Sigmoid colon (tissue), 7 donors: ENCODE measurements around the gene CERS6. TPM values are rescaled to one million over a fixed set of nuclear protein-coding genes. Genes with fewer than 3 reads are reported as not detected.

ENCODE experiments used
- DNase-seq: peaks from one replicate; pipeline ENCODE4 v3.0.0-alpha.2; 2019
- H3K27ac ChIP-seq, 4 donors: fragments of 200-600 bp; sonication (generic); one replicate each; pipeline ENCODE4 v1.5.1; 2016 to 2019; ENCODE audit warnings: mild to moderate bottlenecking in 1 of 4
- H3K27me3 ChIP-seq, 3 donors: fragments of 200-600 bp; sonication (generic); one replicate each; pipeline ENCODE4 v1.5.1; 2019; ENCODE audit warnings: mild to moderate bottlenecking in 1 of 3
- H3K36me3 ChIP-seq, 4 donors: fragments of 200-600 bp; sonication (generic); one replicate each; pipeline ENCODE4 v1.5.1; 2016 to 2019
- H3K4me1 ChIP-seq, 4 donors: fragments of 200-600 bp; sonication (generic); one replicate each; pipeline ENCODE4 v1.5.1; 2017 to 2019
- H3K4me3 ChIP-seq, 4 donors: fragments of 200-600 bp; sonication (generic); one replicate each; pipeline ENCODE4 v1.5.1; 2017 to 2019; ENCODE audit warnings: mild to moderate bottlenecking in 2 of 4, moderate library complexity in 1 of 4
- H3K9me3 ChIP-seq, 4 donors: fragments of 200-600 bp in 3 of 4; sonication (generic) in 3 of 4; one replicate each; pipeline versions ENCODE4 v1.5.1 to v1.6.1; 2013 to 2019
- EP300 ChIP-seq, 4 donors: sonication (generic); formaldehyde crosslinking; IDR thresholded peaks; one replicate each; pipeline ENCODE4 v1.6.1; 2017; ENCODE audit warnings: antibody characterized with exemption in 4 of 4
- POLR2A ChIP-seq, 2 donors: fragments of 450-650 bp; IDR thresholded peaks; one replicate each; pipeline ENCODE4 v1.6.1; 2016; ENCODE audit warnings: antibody characterized with exemption in 2 of 2, mild to moderate bottlenecking in 2 of 2, moderate library complexity in 2 of 2
- POLR2AphosphoS5 ChIP-seq, 4 donors: sonication (generic); formaldehyde crosslinking; IDR thresholded peaks; one replicate each; pipeline ENCODE4 v1.6.1; 2017; ENCODE audit warnings: antibody characterized with exemption in 4 of 4
- WGBS, 2 donors: extraction: QIAGEN DNeasy Blood & Tissue Kit; methylation state at CpG; one replicate each; pipeline ENCODE4 v1.1.7; 2013; 5-methylcytosine and 5-hydroxymethylcytosine counted together
- intact Hi-C: fragments of 100-400 bp; cut with DNase I; formaldehyde crosslinking; loops from one replicate; pipeline ENCODE4 v1.15.1; 2023
- polyA plus RNA-seq, 3 donors: library from polyadenylated mRNA; stranded (reverse); fragments of 200-250 nt; gene quantifications; one replicate each; pipeline ENCODE4 v1.2.3, GENCODE V29; 2013
- total RNA-seq, 4 donors: library from RNA; depleted of rRNA; stranded (reverse); fragments of >200 nt; gene quantifications; one replicate each; pipeline ENCODE4 v1.1.0, GENCODE V29; 2016
- TF ChIP-seq, protein P1 (sequence below), 4 experiments: fragments of 450-650 bp in 3 of 4; fragments of 200-600 bp in 1 of 4; IDR thresholded peaks; one replicate each; pipeline ENCODE4 v1.5.1; 2016 to 2019; ENCODE audit warnings: antibody characterized with exemption in 4 of 4, mild to moderate bottlenecking in 3 of 4, moderate library complexity in 2 of 4
- donor health status: healthy with polysubstance abuse.
- donor health status: Bipolar disorder and iron deficiency.
- donor health status: healthy.

The CERS6 gene
- total and polyA plus RNA-seq, 7 donors = 4.4 to 21.0 (median 11.2) TPM

DNA sequence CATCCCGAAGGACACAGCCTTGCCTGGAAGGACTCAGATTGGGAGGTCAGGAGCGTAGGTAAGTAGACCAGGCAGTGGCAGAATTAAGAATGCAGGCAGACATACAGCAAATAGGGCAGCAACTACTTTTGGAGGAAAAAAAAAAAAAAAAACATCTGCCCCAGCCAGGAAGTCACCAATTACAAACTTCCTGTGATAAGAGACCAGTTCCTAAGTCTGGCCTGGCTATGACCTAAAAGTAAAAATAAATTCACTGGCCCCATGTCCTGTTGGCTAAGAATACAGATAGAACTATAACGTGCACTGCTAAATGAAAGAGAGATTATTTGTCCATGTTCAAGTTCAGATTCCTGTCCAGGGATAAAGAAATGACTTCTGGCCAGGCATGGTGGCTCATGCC, 301.2 kb downstream of the CERS6 start:
- Histone ChIP-seq H3K27me3 (no peaks in the 10 kb centered on the region), H3K4me3 (no peak overlapping the region), H3K36me3 (no peaks in the 10 kb centered on the region), H3K4me1 (no peaks in the 10 kb centered on the region), H3K9me3 (no peaks in the 10 kb centered on the region), H3K27ac (no peak overlapping the region)
- DNase-seq = no peak
- 63 to 65% methylated on average over 3 of the region's 3 CpGs for WGBS, 2 donors
- intact Hi-C loops = no loop called here
- no peak for TF ChIP-seq POLR2A (IDR thresholded peaks at IDR 0.05)
- TF ChIP-seq, protein P1, sequence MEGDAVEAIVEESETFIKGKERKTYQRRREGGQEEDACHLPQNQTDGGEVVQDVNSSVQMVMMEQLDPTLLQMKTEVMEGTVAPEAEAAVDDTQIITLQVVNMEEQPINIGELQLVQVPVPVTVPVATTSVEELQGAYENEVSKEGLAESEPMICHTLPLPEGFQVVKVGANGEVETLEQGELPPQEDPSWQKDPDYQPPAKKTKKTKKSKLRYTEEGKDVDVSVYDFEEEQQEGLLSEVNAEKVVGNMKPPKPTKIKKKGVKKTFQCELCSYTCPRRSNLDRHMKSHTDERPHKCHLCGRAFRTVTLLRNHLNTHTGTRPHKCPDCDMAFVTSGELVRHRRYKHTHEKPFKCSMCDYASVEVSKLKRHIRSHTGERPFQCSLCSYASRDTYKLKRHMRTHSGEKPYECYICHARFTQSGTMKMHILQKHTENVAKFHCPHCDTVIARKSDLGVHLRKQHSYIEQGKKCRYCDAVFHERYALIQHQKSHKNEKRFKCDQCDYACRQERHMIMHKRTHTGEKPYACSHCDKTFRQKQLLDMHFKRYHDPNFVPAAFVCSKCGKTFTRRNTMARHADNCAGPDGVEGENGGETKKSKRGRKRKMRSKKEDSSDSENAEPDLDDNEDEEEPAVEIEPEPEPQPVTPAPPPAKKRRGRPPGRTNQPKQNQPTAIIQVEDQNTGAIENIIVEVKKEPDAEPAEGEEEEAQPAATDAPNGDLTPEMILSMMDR (IDR thresholded peaks at IDR 0.05) = no peak
- TF ChIP-seq POLR2AphosphoS5 (IDR thresholded peaks at IDR 0.05) = no peak
- no peak for TF ChIP-seq EP300 (IDR thresholded peaks at IDR 0.05)

DNA sequence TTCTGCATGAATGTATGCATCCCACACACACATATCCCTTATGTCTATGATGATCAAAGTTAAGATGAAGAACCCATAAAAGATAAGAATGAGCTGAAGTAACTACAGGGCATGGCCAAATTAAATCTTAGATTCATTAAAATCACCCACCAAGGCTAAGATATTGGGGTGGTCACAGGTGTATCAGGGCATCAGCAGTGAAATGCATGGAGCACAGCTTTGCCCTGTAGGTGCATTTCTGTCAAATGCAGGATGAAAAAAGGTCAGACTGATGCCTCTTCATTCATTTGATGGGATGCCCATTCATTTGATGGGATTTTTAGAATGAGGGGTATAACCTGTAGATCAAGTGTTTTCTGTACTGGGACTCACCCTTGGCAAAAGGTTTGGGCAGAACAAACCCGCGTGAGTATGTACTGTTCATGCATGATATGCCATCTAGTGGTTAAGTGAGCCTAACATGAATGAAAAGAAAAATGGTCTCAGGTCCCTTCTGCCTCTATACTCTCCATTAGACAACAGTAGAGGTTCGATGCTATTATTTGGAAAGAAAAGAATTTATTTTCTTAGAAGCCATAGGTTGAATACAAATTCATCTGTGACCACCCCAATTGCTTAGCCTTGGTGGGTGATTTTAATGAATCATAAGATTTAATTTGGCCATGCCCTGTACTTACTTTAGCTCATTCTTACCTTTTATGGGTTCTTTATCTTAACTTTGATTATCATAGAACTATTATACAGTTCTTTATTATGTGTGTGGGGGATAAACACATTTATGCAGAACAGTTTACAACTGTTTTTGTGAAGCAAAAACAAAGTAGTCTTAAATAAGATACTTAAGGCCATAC, 303.1 kb downstream of the CERS6 start:
- Histone ChIP-seq H3K27me3 (no peaks in the 10 kb centered on the region), H3K4me3 (no peak overlapping the region), H3K9me3 (no peaks in the 10 kb centered on the region), H3K27ac (no peak overlapping the region), H3K4me1 (no peaks in the 10 kb centered on the region), H3K36me3 (no peaks in the 10 kb centered on the region)
- TF ChIP-seq, protein P1 (IDR thresholded peaks at IDR 0.05) = peak in 3 of 4 experiments; percentile 47 to 61 (median 53)
- TF ChIP-seq EP300 (IDR thresholded peaks at IDR 0.05) = no peak
- no peak for TF ChIP-seq POLR2AphosphoS5 (IDR thresholded peaks at IDR 0.05)
- no peak for TF ChIP-seq POLR2A (IDR thresholded peaks at IDR 0.05)
- 7 to 31% methylated on average over 3 of the region's 3 CpGs for WGBS, 2 donors
- intact Hi-C loops = loop anchor here (1.0 kb wide), 1 partner anchor 413 kb away; no protein-coding TSS in a partner anchor
- DNase-seq = no peak

DNA sequence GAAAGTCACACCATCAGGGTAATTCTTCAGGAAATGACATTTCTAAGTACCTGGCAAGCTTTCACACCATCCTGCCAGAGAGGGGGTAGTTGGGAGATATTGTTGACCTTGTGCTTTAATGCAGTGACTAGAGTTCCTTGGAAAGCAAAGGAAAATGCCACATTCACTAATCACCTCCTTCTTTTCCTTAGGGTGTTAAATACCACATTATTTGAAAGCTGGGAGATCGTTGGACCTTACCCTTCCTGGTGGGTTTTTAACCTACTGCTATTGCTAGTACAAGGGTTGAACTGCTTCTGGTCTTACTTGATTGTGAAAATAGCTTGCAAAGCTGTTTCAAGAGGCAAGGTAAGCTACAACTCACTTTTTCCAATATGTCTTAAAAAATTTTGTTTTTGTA, 309.3 kb downstream of the CERS6 start:
- Histone ChIP-seq H3K36me3 (peaks cover 0 to 8% (median 0%) of the 10 kb centered on the region in 4 donors), H3K27ac (no peak overlapping the region), H3K4me3 (no peak overlapping the region), H3K9me3 (no peaks in the 10 kb centered on the region), H3K27me3 (no peaks in the 10 kb centered on the region), H3K4me1 (no peaks in the 10 kb centered on the region)
- 66 to 80% methylated on average over 1 of the region's 1 CpG for WGBS, 2 donors
- TF ChIP-seq POLR2AphosphoS5 (IDR thresholded peaks at IDR 0.05) = no peak
- no peak for TF ChIP-seq POLR2A (IDR thresholded peaks at IDR 0.05)
- TF ChIP-seq EP300 (IDR thresholded peaks at IDR 0.05) = no peak
- TF ChIP-seq, protein P1 (IDR thresholded peaks at IDR 0.05) = no peak
- no peak for DNase-seq
- intact Hi-C loops = no loop called here

DNA sequence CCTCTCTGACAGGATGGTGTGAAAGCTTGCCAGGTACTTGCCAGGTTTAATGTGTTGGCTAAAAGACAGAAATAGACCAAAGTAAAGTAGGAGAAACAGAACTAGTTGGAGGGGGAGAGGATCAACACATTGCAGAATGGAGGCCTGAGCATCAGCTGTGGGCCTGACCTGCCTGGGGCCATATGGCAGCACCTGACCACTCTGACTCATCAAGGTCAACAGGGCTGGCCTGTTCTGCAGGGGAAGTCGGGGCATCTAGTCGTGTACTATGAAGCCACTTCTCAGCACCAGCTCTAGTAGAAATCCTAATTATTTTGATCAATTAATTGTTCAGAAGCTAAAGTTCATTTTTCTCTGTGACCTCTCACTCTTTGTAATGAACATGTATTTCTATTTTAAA, 310.5 kb downstream of the CERS6 start:
- no peaks in the 10 kb centered on the region for H3K4me1 ChIP-seq
- no peak overlapping the region for H3K4me3 ChIP-seq
- peaks cover 0 to 8% (median 0%) of the 10 kb centered on the region in 4 donors for H3K36me3 ChIP-seq
- TF ChIP-seq, protein P1 (IDR thresholded peaks at IDR 0.05) = no peak
- TF ChIP-seq EP300 (IDR thresholded peaks at IDR 0.05) = no peak
- TF ChIP-seq POLR2A (IDR thresholded peaks at IDR 0.05) = no peak
- TF ChIP-seq POLR2AphosphoS5 (IDR thresholded peaks at IDR 0.05) = no peak
- intact Hi-C loops = no loop called here
- whole genome bisulfite sequencing, 2 donors = 82 to 83% methylated on average over 2 of the region's 2 CpGs
- no peak overlapping the region for H3K27ac ChIP-seq
- H3K9me3 ChIP-seq = no peaks in the 10 kb centered on the region
- no peak for DNase-seq
- no peaks in the 10 kb centered on the region for H3K27me3 ChIP-seq
